Vagina (tissue), 2 donors: Measurements from ENCODE around the gene MARCHF6. TPM values are rescaled to one million over a fixed set of nuclear protein-coding genes. Genes with fewer than 3 reads are reported as not detected.

Source experiments
- DNase-seq, 2 donors: peaks; one replicate each; pipeline ENCODE4 v3.0.0-alpha.2; 2017; ENCODE audit errors: extremely low spot score in 2 of 2
- H3K27ac ChIP-seq: fragments of 200-600 bp; sonication (generic); one replicate; pipeline ENCODE4 v1.5.1; 2019
- H3K27me3 ChIP-seq: fragments of 200-600 bp; sonication (generic); one replicate; pipeline ENCODE4 v1.5.1; 2019
- H3K36me3 ChIP-seq, 2 donors: fragments of 200-600 bp; sonication (generic); one replicate each; pipeline ENCODE4 v1.5.1; 2017 to 2019
- H3K4me1 ChIP-seq: fragments of 200-600 bp; sonication (generic); one replicate; pipeline ENCODE4 v1.5.1; 2019
- H3K4me3 ChIP-seq, 2 donors: fragments of 200-600 bp; sonication (generic); 1 replicate in 1 of 2; 2 replicates in 1 of 2; pipeline ENCODE4 v1.5.1; 2016 to 2019
- H3K9me3 ChIP-seq: fragments of 200-600 bp; sonication (generic); one replicate; pipeline ENCODE4 v1.5.1; 2019
- CTCF ChIP-seq, 3 experiments: fragments of 450-650 bp in 2 of 3; fragments of 200-600 bp in 1 of 3; sonication (generic) in 1 of 3; IDR thresholded peaks; one replicate each; pipeline ENCODE4 v1.5.1; 2017 to 2019; ENCODE audit warnings: antibody characterized with exemption in 3 of 3, mild to moderate bottlenecking in 2 of 3, moderate library complexity in 2 of 3
- POLR2A ChIP-seq, 2 donors: fragments of 450-650 bp; IDR thresholded peaks; one replicate each; pipeline ENCODE4 v1.6.1; 2017; ENCODE audit warnings: antibody characterized with exemption in 2 of 2, mild to moderate bottlenecking in 2 of 2, moderate library complexity in 2 of 2
- POLR2AphosphoS5 ChIP-seq, 2 donors: sonication (generic); formaldehyde crosslinking; IDR thresholded peaks; one replicate each; pipeline ENCODE4 v1.9.0; 2017; ENCODE audit warnings: antibody characterized with exemption in 2 of 2, mild to moderate bottlenecking in 2 of 2, low read depth in 1 of 2; ENCODE audit not compliant: insufficient read depth in 1 of 2
- intact Hi-C: fragments of 100-400 bp; cut with DNase I; formaldehyde crosslinking; loops from one replicate; pipeline ENCODE4 v1.15.1; 2023
- total RNA-seq: library from RNA; depleted of rRNA; stranded (reverse); fragments of >200 nt; gene quantifications from one replicate; pipeline ENCODE4 v1.2.3, GENCODE V29; 2016

MARCHF6 gene
- total RNA-seq, 1 donor from 2014 or later, result 68.8 TPM

- H3K4me3 ChIP-seq, result no peak overlapping the region
- TF ChIP-seq POLR2AphosphoS5 (IDR thresholded peaks at IDR 0.05; ENCODE audit: insufficient read depth in 1 of 2, low read depth in 1 of 2), result no peak
- no peak for TF ChIP-seq POLR2A (IDR thresholded peaks at IDR 0.05)
- TF ChIP-seq CTCF (IDR thresholded peaks at IDR 0.05), result no peak
- H3K9me3 ChIP-seq, result no peaks in the 10 kb centered on the region
- H3K27ac ChIP-seq, result no peak overlapping the region
- H3K4me1 ChIP-seq, result peaks cover 32% of the 10 kb centered on the region
- no peaks in the 10 kb centered on the region for H3K36me3 ChIP-seq
- no peaks in the 10 kb centered on the region for H3K27me3 ChIP-seq
- intact Hi-C loops, result no loop called here
- no peak for DNase-seq
These were observed 7.2 kb downstream of the MARCHF6 start for GRCh38 chr5:10360686-10361085.

- no peaks in the 10 kb centered on the region for H3K27me3 ChIP-seq
- no peak overlapping the region for H3K27ac ChIP-seq
- intact Hi-C loops, result no loop called here
- no peaks in the 10 kb centered on the region for H3K36me3 ChIP-seq
- DNase-seq, result no peak
- no peak overlapping the region for H3K4me3 ChIP-seq
- peaks cover 34% of the 10 kb centered on the region for H3K4me1 ChIP-seq
- no peak for TF ChIP-seq POLR2AphosphoS5 (IDR thresholded peaks at IDR 0.05; ENCODE audit: insufficient read depth in 1 of 2, low read depth in 1 of 2)
- TF ChIP-seq POLR2A (IDR thresholded peaks at IDR 0.05), result no peak
- TF ChIP-seq CTCF (IDR thresholded peaks at IDR 0.05), result no peak
- no peaks in the 10 kb centered on the region for H3K9me3 ChIP-seq
These were observed 10.2 kb downstream of the MARCHF6 start for GRCh38 chr5:10363519-10364185.

GRCh38 chr5:10364186-10364689 lies 10.7 kb downstream of the MARCHF6 start:
- intact Hi-C loops, result no loop called here
- no peaks in the 10 kb centered on the region for H3K9me3 ChIP-seq
- TF ChIP-seq POLR2AphosphoS5 (IDR thresholded peaks at IDR 0.05; ENCODE audit: insufficient read depth in 1 of 2, low read depth in 1 of 2), result no peak
- no peak for TF ChIP-seq POLR2A (IDR thresholded peaks at IDR 0.05)
- TF ChIP-seq CTCF (IDR thresholded peaks at IDR 0.05), result no peak
- peaks cover 40% of the 10 kb centered on the region for H3K4me1 ChIP-seq
- H3K4me3 ChIP-seq, result no peak overlapping the region
- H3K36me3 ChIP-seq, result no peaks in the 10 kb centered on the region
- no peak for DNase-seq
- H3K27me3 ChIP-seq, result no peaks in the 10 kb centered on the region
- no peak overlapping the region for H3K27ac ChIP-seq

- no peak for DNase-seq
- no peak overlapping the region for H3K27ac ChIP-seq
- no peaks in the 10 kb centered on the region for H3K36me3 ChIP-seq
- no peak overlapping the region for H3K4me3 ChIP-seq
- H3K9me3 ChIP-seq, result no peaks in the 10 kb centered on the region
- no peak for TF ChIP-seq CTCF (IDR thresholded peaks at IDR 0.05)
- TF ChIP-seq POLR2AphosphoS5 (IDR thresholded peaks at IDR 0.05; ENCODE audit: insufficient read depth in 1 of 2, low read depth in 1 of 2), result no peak
- no peak for TF ChIP-seq POLR2A (IDR thresholded peaks at IDR 0.05)
- H3K27me3 ChIP-seq, result no peaks in the 10 kb centered on the region
- intact Hi-C loops, result no loop called here
- peaks cover 53% of the 10 kb centered on the region for H3K4me1 ChIP-seq
These were observed 12.3 kb downstream of the MARCHF6 start for GRCh38 chr5:10365782-10366181.
